ENCODE measurements around the gene HEPN1.
"Not testable (repeated sequence)": the region's sequence is repeated elsewhere in the genome, so short reads cannot be mapped to it uniquely, and the experiment has no call there.

HEPN1 gene

DNA sequence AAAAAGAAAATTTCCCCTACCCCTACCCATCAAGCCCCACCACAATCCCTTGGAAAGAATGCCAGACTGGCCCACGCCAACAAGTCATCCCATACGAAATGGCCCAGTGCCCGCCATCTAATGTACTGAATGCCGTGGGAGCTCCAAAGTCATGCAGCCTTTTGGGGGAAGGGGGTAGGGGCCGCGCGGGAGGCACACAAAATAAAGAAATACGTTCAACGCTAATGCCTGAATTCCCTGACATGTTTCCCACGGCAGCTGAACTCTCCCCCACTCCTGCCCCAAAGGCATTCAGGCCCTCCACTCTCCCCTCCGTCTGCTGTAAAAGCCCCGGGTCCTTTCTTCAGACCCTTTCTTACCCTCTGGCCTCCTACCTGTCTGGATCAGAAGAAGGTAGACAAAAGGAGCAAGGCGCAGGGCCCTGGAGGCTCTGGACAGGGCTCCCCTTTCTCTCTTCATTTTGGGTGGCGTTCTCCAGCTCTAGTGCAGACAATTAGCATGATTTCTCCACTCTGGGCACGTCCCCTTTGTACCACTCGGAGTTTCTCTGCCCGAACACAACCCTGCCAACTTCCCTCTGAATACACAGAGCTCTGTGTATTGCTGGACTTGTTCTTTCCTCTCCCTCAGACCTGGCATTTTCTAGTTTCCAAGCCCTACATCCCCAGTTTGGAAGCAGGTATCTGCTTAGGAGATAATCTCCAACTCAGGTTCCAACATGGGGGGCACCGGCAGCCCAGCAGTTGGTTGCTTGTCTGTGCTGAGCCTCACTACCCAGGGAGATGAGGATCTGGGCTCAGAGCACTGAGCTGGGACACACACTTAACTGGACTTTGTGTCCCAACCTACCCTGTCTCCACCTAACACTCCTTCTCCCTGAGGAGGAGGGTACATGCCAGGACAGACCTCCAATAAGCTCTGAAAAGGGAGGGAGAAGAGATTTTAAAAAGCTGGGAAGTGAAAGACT, 16.8 kb downstream of the HEPN1 start, which contains the start of gene HEPACAM:
HEPACAM (minus strand) TSS at position 500 of the 967 bp plus-strand sequence; CDS start at position 459, 41 bp downstream.
- intact Hi-C loops (cut with DNase I): no loop called here
- DNase-seq: peak in 8 of 10 donors; percentile 60 to 95 (median 68)

DNA sequence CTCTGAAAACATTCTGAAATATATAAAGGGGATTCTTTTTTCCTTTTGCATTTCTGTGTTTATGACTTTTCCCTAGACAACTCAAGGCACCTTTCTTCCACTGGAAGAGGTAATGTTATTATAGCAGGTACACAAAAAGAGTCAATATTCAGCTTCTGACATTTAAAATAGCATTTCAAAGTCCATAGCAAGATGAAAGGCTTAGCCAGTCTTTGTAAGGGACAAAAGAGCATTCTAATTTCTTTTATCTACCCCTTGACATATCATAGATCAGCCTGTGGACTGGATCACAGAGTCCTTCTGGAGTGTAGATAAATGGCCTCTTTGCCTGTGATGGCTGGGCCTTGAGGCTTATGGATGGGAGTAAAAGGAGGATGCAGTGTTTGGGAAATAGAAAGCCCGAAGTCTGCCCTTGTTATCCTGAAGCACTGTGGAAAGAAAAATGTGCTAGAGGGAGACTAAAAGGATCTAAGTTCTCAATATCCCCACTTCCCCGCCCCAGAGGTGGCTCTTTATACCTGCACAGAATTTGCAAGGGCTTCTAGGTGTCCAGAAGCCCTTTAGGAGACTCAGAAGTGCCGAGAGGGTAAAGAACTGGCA, 18.4 kb downstream of the HEPN1 start:
- DNase-seq: no peak
- intact Hi-C loops (cut with DNase I): no loop called here

DNA sequence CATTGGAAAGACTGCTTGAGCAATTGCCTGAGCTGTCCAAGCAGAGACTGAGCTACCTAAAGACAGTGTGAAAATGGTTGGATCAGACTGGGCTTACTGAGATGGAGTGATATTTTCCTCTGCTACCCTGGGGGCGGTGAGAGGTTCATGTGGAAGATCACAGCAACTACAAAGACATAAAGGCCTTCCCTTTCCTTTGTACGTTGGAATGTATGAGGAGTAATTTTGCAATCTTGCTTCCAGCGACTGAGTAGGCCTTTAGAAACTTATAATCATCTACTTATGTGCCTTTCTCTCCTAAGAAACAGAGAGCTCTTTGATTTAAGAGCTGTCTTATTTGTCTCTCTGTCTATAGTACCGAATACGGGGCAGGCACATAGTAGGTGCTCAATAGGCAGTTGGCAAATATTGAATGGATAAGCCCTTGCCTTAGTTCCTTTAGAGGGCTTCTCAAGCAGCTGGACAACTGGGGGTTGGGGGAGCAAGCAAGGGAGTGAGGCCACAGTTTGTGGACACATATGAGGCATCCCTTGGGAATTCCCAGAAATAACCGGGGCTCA, 19.2 kb downstream of the HEPN1 start:
- DNase-seq: no peak
- intact Hi-C loops (cut with DNase I): no loop called here

DNA sequence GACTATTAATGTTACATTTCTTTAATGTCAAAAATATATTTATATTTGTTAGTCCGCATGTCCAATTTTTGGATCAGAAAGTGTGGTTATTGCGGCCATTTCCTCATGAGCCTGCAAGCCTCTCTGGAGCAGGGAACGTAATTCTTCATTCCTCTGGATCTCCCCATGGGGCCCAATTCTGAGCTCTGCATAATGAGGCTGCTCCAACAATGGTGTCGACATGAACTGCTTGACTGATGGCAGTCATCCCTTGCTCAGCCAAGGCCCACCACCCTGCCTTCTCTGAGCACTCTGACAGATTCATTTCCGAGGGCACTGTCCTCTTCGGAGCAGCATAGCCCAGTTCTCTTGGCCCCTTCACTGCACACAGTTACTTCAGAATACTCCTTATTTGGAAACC, 19.9 kb downstream of the HEPN1 start:
- DNase-seq: no peak
- intact Hi-C loops (cut with DNase I): no loop called here

DNA sequence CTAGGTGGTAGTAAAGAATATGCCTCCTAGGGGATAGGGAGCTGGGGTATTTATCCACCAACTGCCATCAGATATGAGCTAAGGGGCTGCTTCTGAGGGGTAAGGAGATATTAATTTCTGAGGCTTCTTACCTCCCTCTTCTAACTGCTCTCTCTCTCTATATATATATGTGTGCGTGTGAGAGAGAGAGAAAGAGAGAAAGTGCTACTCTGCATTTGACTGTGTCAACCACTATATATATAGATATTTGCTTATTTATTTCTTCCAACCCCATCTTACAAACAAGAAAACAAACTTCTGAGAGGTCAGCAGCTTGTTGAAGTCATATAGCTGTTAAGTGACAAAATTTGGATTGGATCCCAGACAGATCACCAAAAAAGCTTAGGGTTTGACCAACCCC, 22.7 kb downstream of the HEPN1 start:
- no peak for DNase-seq

DNA sequence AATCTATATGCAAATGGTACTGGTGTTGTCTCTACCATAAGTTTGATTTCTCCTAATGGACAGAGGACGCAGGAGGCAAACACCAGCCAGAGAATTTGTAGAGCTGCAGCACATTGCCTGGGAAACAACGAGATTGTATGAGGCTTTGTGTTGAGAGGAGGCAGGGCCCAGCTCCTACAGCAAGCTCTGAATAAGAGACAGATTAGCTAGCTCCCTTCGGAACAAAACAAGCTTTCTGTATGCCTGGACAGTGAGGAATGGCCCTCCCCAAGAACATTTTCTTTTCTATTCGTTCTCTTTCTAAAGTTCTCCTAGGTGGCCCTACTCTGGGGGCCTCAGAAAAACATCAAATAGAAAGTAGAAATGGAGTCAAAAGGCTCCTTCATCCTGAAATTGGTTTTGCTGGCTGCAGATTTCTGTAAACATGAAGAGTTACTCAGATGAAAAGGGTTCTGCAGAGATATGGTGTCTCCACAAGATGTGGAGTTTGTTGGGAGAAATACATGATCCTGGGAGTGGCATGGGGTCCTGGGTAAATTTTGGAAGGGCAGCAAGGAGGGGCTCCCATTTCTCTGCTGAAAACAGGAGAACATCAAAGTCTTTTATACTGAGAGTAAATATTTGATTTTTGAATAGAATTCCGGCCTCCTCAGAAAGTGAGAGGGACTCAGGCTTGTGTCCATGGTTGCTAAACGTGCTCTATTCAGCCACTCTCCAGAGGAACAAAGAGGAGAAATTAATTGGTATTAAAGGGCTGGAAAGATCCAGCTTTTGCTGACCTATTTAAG, 23.6 kb downstream of the HEPN1 start:
- intact Hi-C loops (cut with DNase I): loop anchor here (1.0 kb wide), 1 partner anchor 25 kb away; no protein-coding TSS in a partner anchor
- DNase-seq: peak in 8 of 10 donors; percentile 48 to 94 (median 61)

More for the DNA sequence above, 22.7 kb downstream of the HEPN1 start:
- intact Hi-C loops (cut with DNase I): no loop called here

DNA sequence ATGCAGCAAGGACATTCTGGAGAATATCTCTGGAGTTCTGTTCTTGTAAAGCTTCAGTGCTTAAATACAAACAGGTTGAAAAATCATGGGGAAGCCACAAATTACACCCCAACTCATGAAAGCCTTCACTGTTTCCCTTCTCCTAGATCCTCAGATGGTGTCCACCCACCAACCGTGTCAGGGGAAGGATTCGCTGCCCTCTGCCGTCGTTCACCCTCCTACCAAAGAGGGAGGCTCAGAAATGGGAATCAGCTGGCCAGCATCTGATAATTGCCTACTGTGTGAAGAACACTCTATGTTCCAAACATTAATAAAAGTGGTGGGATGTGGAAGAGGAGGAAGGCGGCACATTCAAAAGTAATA, 24.2 kb downstream of the HEPN1 start:
- intact Hi-C loops (cut with DNase I): loop anchor here (1.0 kb wide), 1 partner anchor 26 kb away; no protein-coding TSS in a partner anchor
- peak; percentile 54 to 95 (median 74) for DNase-seq

DNA sequence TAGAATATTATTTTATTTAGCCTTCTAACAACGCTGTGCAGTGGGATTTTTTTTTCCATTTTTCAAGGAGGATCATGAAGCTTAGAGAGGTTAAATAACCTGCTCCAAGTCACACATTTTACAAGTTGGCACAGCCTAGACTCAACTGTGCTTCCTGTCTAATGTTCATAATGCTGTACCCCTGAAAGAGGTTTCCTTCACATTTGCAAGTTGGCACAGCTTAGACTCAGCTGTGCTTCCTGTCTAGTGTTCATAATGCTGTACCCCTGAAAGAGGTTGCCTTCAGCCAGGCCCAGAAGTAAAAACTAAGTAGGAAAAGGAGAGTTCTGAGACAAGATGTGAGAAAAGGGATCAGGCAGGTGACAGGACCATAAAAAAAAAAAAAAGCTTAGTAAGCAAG, 24.7 kb downstream of the HEPN1 start:
- intact Hi-C loops (cut with DNase I): loop anchor here (1.0 kb wide), 1 partner anchor 26 kb away; no protein-coding TSS in a partner anchor
- no peak for DNase-seq

DNA sequence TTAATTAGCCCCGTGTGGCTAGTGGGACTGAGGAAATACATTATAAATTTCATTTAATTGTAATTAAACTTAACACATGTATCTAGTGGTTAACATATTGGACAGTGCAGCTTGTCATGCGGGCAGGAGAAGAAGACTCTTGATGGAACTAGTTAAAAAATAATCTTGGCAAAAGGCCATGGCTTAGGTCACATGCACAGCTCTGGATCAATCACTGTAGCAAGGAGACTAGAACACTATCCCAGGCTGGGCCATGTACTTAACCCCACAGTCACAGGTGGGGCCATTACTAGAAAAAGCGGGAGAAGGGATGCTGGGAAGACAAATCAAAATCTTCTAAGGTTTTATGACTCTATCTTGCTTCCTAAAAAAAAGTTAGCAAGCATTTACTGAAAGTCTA, 25.5 kb downstream of the HEPN1 start:
- intact Hi-C loops (cut with DNase I): no loop called here
- DNase-seq: no peak

DNA sequence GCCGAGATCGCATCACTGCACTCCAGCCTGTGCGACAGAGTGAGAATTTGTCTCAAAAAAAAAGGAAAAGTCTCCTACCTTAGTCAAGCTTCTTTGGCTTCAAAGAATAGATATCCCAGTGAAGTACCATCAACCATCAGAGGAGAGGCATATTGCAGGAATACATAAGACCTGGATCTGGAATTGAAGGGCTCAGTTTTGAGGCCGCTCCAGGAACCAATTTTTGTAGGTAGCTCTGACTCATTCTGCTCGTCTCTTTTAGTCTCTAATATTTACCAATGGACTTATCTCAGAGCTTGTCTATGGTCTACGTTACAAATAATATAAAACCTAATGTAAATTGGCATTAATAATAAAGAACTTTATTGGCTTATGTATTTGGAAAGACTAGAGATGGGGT, 26.8 kb downstream of the HEPN1 start:
- intact Hi-C loops (cut with DNase I): no loop called here
- no peak for DNase-seq

DNA sequence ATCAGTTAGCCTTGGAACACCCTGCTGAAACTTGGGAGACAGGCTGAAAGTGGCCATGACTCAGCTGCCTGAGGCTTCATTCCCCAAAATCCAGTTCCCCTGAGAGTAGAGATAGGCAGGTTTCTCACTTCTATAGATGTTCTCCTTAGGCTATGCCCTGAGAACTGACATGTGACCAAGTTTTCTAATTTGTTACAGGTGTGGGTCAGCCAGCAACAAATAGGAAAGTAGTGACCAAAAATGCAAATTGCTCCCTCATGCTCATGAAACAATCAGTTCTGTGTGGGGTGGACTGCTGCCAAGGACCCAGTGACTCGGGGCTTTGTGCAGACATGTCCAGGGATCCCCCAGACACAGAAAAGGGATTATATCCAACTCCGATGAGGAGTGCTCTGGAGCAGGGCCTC, 27.7 kb downstream of the HEPN1 start:
- intact Hi-C loops (cut with DNase I): no loop called here
- DNase-seq: peak; percentile 56 to 97 (median 82)

DNA sequence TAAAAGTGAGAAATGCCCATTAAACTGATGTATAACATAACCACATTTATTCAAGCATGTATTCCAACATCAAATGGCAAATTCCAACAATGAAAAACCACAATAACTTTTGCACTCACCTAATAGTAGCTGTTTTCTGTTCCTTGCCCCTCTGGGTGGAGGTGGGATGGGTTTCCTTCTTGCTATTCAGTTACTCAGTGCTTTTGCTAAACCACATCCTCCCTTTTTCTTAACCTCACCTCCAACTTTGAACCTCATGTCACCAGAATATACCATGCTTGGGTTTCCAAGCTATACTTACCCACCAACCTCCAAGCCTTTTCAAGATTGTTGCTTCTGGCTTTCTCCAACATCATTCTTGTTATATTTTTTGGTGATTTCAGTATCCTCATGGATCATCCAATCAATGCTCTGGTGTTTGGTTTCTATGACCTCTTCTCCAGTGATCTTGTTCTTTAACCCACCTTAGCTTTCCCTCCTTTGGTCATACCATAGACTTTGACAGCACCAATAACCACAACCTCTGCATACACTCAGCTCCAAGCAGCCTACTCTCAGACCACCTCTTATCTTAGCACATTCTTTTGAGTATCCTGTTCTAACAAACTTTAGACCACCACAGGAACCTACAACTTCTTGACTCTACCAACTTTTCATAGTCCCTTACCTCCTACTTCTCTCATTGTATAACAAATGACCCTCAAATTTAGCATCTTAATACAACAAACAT, 31.7 kb downstream of the HEPN1 start:
- intact Hi-C loops (cut with DNase I): loop anchor here (5.0 to 10.0 kb wide), 3 partner anchors 73 to 644 kb away; partner anchors contain the start of gene STT3A

DNA sequence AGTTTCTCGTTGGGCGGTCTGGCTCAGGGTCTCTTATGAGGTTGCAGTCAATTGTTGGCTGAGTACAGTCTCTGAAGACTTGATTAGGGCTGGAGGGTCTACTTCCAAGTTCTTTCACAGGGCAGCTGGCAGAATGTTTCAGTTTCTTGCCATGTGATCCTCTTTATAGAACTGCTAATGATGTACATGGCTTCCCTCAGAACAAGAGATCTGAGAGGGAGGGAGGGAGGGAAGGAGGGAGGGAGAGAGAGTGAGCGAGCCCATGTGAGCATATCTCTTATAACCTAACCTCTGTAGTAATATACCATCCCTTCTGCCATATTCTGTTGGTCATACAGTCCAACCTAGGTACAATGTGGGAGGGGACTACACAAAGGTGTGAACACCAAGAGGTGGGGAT, 32.3 kb downstream of the HEPN1 start:
- no peak for DNase-seq
- intact Hi-C loops (cut with DNase I): loop anchor here (5.0 to 10.0 kb wide), 3 partner anchors 74 to 643 kb away; partner anchors contain the start of gene STT3A

More for the DNA sequence above, 31.7 kb downstream of the HEPN1 start:
- no peak for DNase-seq

DNA sequence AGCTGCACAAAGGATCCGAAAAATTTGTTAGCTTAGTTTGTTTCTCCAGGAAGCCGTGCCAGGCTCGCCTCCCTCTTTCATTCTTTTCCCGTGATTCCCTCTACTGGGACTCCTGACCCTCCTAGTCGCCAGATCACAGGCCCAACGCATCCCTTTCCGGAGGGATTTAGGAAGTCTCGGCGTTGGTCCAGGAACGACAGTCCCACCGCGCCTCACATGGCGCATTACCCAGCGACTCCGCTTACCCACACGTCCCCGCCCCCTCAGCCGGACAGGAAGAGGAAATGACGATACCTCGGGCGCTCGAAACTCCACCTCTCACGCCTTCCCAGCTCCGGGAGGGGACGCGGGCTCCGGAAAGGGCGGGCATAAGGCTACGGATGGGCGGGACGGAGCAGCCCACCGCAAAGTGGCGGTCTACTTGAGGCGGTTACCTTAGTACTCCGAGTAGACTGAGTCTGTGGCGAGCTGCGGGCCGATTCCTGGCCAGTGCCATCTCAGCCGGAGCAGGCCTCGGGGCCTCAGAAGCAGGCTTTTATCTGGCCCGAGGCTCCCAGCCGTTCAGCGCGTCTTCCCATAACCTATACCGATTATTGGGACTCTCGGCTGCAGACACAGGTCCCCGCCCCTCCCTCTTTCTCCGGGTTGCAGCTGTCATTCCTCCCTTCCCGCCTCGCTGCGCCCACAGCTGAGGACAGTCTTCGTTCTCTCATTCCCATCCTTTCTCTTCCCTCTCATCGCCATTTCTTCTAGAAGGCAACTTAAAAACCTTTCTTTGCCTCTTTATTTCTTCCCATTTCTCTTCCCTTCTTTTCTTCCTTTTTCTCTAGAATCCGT, 34.9 kb downstream of the HEPN1 start, which contains the start of gene CCDC15:
CCDC15 (plus strand) TSS at position 450 of the 837 bp plus-strand sequence. CDS start 531 bp downstream, outside the sequence.
- peak; percentile 95 to 100 (median 99) for DNase-seq
- intact Hi-C loops (cut with DNase I): loop anchor here (5.0 to 10.0 kb wide), 3 partner anchors 77 to 641 kb away; partner anchors contain the start of gene STT3A

DNA sequence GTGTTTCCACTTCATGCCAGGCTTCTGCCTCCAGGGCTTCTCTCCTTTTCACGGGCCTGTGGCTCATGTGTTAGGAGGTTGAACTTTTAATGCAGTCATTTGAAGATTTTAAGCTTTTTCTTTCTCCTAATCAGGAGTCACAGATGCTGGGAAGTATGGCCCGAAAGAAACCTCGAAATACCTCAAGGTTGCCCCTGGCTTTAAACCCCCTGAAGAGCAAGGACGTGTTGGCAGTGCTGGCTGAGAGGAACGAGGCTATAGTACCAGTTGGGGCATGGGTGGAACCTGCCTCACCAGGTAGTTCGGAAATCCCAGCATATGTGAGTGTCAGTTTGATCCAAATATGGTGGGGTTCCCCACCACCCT, 35.5 kb downstream of the HEPN1 start:
- intact Hi-C loops (cut with DNase I): loop anchor here (5.0 to 10.0 kb wide), 3 partner anchors 77 to 640 kb away; partner anchors contain the start of gene STT3A
- DNase-seq: no peak

DNA sequence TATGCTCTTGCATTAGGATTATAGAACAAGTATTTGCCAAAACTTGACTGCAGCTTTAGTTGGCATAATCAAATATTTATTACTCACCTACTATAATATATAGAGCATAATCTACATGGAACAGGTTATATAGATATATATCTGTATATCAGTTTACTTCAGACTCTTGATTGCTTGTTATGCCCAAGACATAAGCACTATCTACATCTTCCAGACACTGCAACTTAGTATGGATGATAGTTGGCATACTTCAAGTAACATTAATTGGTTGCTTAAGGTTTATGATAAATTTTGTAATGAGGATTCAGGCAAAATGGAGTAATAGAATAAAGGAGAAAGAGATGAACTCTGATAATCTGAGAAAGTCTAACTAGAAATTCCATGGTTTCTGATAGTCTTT, 36.0 kb downstream of the HEPN1 start:
- intact Hi-C loops (cut with DNase I): loop anchor here (10.0 kb wide), 2 partner anchors 470 to 640 kb away; partner anchors contain the start of gene STT3A
- no peak for DNase-seq

DNA sequence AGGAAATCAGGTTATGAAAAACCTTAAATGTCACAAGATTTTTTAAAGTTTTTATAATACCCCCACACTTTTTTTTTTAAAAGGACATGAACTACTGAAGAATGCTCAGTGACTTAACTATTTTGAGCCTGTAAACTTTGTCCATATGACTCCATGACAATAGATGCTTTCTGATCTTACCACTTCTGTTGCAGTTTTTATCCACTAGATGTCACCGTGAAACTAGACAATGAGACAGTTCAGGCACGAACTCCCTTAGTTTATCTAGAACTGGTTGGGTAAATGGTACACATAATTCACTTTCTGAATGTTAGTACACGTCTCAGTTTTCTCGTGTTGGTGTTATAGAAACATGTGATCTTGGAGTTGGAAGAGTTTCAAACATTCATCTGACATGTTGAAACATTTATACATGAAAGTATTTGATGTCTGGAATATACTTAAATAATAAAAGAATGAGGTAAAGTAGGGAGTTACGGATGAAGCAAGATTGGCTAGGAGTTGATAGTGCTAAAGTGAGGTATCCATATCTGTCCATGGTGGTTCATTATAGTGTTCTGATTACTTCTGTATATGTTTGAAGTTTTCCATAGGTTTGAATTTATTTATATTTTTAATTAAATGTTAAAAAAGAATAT, 43.0 kb downstream of the HEPN1 start:
- intact Hi-C loops (cut with DNase I): loop anchor here (1.0 to 5.0 kb wide), 2 partner anchors 179 to 385 kb away; no protein-coding TSS in a partner anchor
- DNase-seq: no peak

DNA sequence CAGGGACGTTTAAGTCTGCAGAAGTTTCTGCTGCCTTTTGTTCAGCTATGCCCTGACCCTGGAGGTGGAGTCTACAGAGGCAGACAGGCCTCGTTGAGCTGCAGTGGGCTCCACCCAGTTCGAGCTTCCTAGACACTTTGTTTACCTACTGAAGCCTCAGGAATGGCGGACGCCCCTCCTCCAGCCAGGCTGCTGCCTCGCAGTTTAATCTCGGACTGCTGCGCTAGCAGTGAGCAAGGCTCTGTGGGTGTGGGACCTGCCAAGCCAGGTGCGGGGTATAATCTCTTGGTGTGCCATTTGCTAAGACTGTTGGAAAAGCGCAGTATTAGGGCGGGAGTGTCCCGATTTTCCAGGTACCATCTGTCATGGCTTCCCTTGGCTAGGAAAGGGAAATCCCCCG, 49.1 kb downstream of the HEPN1 start:
- DNase-seq; intact Hi-C loops (cut with DNase I): not testable (repeated sequence)

All from posterior cingulate gyrus (tissue), 11 donors.